Activated naive CD8-positive, alpha-beta T cell (primary cell): ENCODE data around the gene TMTC1.

Experiments used
- H3K27ac Mint-ChIP-seq: one replicate; pipeline ENCODE4 v1.8.0; 2021; ENCODE audit warnings: mixed read lengths
- H3K27me3 Mint-ChIP-seq: one replicate; pipeline ENCODE4 v1.8.0; 2021; ENCODE audit warnings: mixed read lengths
- H3K36me3 Mint-ChIP-seq: one replicate; pipeline ENCODE4 v1.8.0; 2021; ENCODE audit warnings: mixed read lengths
- H3K4me1 Mint-ChIP-seq: one replicate; pipeline ENCODE4 v1.8.0; 2021; ENCODE audit warnings: low read depth, mixed read lengths
- H3K4me3 Mint-ChIP-seq: one replicate; pipeline ENCODE4 v1.8.0; 2021; ENCODE audit warnings: mild to moderate bottlenecking, mixed read lengths
- H3K9me3 Mint-ChIP-seq: one replicate; pipeline ENCODE4 v1.8.0; 2021; ENCODE audit warnings: low read depth, mixed read lengths

TMTC1 gene

DNA sequence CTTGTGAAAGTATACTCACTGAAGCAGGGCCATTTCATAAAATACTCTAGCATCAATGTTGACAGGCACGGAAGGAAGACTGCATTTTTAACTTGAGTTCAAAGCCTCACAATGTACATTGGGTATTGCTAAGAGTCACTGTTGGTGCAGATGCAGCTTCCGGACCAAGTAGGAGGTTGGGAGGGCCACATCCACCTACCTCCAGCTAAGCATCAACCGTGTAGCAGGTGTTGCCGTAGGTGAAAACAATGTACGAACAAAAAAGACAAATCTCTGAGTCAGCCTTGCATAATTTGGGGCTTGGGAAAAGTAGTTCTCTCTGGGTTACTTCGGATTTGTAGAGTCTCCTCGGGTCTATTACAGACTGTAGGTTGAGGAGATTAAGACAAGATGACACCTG, 48.1 kb downstream of the TMTC1 start:
- no peaks in the 10 kb centered on the region for H3K36me3 Mint-ChIP-seq
- no peaks in the 10 kb centered on the region for H3K27me3 Mint-ChIP-seq
- H3K9me3 Mint-ChIP-seq: no peaks in the 10 kb centered on the region
- H3K4me1 Mint-ChIP-seq: no peaks in the 10 kb centered on the region
- no peak overlapping the region for H3K4me3 Mint-ChIP-seq
- no peak overlapping the region for H3K27ac Mint-ChIP-seq

DNA sequence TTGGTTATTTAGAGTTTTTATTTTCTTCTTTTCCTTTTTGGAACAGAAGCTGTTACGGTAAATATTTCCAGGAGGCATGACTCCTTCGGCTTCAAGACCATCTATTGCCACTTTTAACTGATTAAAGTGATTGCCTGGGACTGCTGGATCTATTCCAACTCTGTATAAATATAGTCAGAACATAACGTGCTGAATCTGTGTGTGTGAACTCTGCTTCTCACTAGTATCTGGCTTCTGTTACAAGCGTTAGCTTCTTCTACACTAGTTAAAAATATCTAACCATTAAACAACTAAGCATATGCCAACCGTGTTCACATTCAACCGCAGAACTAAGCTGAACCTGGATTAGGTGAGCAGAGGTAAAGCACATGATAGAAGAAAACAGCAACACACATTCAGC, 49.0 kb downstream of the TMTC1 start:
- Mint-ChIP-seq H3K4me1 (no peaks in the 10 kb centered on the region), H3K4me3 (no peak overlapping the region), H3K27me3 (no peaks in the 10 kb centered on the region), H3K9me3 (no peaks in the 10 kb centered on the region), H3K36me3 (no peaks in the 10 kb centered on the region), H3K27ac (no peak overlapping the region)

DNA sequence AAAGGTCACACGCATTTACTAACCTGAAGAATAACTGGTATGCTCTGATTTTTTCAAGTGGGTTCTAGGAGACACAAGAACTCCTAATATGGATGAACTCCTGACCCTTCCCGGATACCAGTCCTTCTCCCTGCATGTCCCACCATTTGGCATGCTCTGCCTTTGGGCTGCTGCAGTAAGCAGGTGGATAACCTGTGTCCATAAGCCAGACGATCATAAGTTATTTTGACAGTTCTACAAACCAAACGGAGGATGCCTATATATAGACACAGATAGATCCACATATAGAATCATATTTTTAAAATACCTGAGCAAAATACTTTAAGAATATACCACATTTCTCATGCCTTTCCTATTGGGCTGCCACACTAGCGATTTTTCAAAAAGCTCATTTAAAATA, 49.4 kb downstream of the TMTC1 start:
- Mint-ChIP-seq H3K9me3 (no peaks in the 10 kb centered on the region), H3K4me3 (no peak overlapping the region), H3K36me3 (no peaks in the 10 kb centered on the region), H3K4me1 (no peaks in the 10 kb centered on the region), H3K27ac (no peak overlapping the region), H3K27me3 (no peaks in the 10 kb centered on the region)

DNA sequence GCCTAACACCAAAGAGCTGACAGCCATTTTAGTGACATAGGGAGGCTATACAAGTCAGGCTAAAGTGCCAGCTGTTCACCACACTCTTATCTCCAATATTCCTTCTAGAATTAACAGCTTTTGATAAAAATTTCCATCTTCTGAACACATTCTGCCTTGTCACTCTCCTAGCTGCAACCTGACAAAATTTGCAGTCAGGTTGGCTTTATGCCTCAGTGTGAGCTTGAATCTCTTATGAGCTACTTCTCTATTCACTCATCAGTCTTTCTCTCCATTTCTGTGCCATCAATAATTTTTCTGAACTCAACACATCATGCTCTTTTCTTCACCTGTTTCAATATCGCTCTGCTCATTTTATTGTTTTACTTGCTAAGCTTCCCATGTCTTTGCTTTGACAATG, 50.2 kb downstream of the TMTC1 start:
- Mint-ChIP-seq H3K27ac (no peak overlapping the region), H3K4me3 (no peak overlapping the region), H3K27me3 (no peaks in the 10 kb centered on the region), H3K9me3 (no peaks in the 10 kb centered on the region), H3K4me1 (no peaks in the 10 kb centered on the region), H3K36me3 (no peaks in the 10 kb centered on the region)

DNA sequence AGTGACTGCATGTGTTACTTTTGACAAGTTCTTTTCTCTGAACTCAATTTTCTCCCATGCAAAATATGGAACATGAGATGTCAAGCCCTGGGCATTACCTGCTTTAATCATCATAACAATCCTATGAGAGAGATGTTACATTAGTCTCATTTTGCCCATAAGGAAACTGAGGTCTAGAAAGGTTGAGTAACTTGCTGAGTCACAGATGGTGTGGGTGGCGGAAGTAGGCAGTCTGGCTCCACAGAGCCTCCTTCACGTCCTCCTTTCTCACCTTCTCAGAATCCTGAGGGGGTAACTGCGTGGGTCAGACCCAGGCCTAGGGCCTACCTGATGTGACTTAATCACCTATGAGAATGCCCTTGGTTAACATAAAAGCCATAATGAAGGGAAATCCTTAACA, 50.7 kb downstream of the TMTC1 start:
- Mint-ChIP-seq H3K9me3 (no peaks in the 10 kb centered on the region), H3K36me3 (no peaks in the 10 kb centered on the region), H3K4me1 (no peaks in the 10 kb centered on the region), H3K27me3 (no peaks in the 10 kb centered on the region), H3K4me3 (no peak overlapping the region), H3K27ac (no peak overlapping the region)

DNA sequence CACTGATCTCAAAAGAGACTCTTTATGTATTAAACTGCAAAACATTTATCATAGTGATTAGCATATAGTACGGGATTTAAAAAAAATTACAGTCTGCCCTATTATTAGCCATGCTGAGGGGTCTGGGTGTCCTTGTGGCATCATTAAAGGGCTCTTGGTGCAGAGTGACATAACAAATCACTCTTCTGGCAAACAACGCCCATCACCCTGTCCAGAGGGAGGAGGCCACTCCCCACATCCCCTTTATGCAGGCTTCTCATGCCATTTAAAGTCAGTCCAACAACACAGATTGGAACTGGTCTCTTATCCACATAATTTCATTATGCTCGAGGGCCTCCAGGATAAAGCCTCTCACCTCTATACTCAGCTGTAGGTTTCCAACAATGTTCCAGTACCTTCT, 51.1 kb downstream of the TMTC1 start:
- Mint-ChIP-seq H3K4me1 (no peaks in the 10 kb centered on the region), H3K9me3 (no peaks in the 10 kb centered on the region), H3K27ac (no peak overlapping the region), H3K36me3 (no peaks in the 10 kb centered on the region), H3K27me3 (no peaks in the 10 kb centered on the region), H3K4me3 (no peak overlapping the region)

DNA sequence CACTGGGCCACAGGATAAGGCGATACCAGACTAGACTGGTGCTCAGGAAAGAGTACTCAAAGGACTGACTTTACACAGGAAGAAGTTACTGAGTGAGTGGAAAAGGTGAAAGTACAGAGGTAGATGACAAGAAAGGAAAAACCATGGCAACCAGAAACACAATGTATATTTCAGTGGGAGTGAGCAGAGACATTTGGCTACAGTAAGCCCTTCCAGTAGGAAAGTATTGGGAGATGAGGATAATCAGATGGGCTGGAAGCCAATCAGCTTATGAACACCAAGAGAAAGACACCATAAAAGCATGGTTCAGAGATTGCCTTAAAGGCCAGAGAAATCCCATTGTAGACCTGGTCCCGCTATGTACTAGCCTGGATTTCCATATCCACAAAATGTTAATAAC, 51.6 kb downstream of the TMTC1 start:
- Mint-ChIP-seq H3K9me3 (no peaks in the 10 kb centered on the region), H3K4me1 (no peaks in the 10 kb centered on the region), H3K27ac (no peak overlapping the region), H3K4me3 (no peak overlapping the region), H3K36me3 (no peaks in the 10 kb centered on the region), H3K27me3 (no peaks in the 10 kb centered on the region)

DNA sequence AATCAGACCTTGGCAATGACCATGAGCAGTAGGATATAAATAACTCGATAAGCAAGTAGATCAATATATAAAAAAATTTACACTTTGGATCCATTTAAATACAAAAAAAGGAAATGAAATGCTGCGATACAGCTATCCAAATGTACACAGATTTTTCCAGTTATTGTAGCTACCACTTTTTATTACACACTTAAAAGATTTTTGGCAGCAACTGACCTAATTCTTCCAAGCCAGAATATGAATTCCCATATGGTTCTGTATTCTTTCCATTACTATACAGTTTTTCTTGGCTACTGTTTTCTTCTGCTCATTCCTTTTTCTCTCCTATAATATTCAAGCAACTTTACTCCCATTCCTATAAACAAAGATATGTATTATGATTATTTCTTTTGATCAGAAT, 52.2 kb downstream of the TMTC1 start:
- Mint-ChIP-seq H3K4me3 (no peak overlapping the region), H3K9me3 (no peaks in the 10 kb centered on the region), H3K36me3 (no peaks in the 10 kb centered on the region), H3K27ac (no peak overlapping the region), H3K27me3 (no peaks in the 10 kb centered on the region), H3K4me1 (no peaks in the 10 kb centered on the region)

DNA sequence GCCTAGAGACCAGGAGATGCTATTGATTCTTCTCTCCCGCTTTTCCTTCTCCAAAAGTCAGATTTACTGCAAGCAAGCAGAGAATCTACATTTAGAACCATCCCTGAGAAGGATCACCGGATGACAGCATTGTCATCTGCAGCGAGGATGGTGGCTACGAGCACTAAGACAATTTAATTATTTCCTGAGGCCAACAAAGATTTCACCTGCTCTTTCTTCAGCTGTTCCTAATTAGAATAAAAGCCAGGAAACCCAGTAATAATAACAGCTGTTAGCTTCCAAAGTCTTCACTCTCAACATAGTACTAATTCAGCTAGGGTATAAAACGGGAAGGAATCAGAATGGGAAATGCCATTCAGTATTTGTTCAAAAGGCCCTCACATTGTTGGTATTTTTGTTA, 53.3 kb downstream of the TMTC1 start:
- Mint-ChIP-seq H3K4me3 (no peak overlapping the region), H3K36me3 (no peaks in the 10 kb centered on the region), H3K27ac (no peak overlapping the region), H3K27me3 (no peaks in the 10 kb centered on the region), H3K9me3 (no peaks in the 10 kb centered on the region), H3K4me1 (no peaks in the 10 kb centered on the region)

DNA sequence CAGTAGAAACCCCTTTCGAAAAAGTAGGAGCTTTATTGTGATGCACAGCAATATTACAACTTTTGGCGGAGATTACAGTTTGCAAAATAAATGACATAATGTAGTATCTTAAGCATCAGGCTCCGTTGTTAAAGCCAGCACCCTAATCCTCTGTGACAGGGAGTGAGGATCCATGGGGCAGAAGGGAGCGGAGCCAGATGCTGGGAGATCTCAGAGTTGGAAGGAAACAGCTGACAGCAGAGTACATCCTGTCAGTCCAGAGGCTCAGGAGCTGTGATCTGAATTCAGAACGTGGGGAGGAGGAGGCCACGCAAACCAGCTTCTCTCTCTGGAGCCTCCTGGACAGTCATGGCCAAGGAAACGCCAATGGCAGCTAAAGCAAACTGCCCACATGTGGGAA, 55.7 kb downstream of the TMTC1 start:
- Mint-ChIP-seq H3K27me3 (peaks cover 1% of the 10 kb centered on the region), H3K4me3 (no peak overlapping the region), H3K27ac (no peak overlapping the region), H3K36me3 (no peaks in the 10 kb centered on the region), H3K4me1 (no peaks in the 10 kb centered on the region), H3K9me3 (no peaks in the 10 kb centered on the region)

DNA sequence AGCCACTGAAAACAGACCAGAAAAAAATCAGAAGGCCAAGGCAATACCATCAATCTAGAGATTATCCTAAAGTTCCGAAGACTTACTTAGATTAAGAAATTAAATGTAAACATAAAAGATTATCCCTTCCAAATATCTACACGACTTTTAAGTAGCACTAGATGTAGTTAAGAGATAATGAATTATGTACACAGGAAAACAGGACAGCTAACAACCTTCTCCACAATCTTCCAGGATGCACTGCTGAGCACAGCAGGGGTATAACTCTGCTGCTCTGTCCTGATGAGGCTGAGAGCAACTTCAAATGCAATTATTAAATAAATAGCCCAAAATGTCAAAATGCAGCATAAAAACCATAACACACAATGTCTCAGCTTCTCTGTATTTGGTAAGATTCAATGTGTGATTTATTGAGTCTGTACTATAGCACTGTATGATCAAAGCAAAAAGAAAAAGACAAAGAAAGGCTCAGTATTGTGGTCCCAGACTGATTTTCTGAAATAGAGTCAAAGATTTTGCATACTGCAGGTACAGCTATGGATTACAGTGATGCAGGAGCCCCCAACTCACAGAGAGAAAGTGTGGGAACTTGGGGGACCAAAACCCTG, 56.9 kb downstream of the TMTC1 start:
- Mint-ChIP-seq H3K4me3 (no peak overlapping the region), H3K36me3 (no peaks in the 10 kb centered on the region), H3K4me1 (no peaks in the 10 kb centered on the region), H3K27ac (no peak overlapping the region), H3K9me3 (no peaks in the 10 kb centered on the region), H3K27me3 (peaks cover 1% of the 10 kb centered on the region)

DNA sequence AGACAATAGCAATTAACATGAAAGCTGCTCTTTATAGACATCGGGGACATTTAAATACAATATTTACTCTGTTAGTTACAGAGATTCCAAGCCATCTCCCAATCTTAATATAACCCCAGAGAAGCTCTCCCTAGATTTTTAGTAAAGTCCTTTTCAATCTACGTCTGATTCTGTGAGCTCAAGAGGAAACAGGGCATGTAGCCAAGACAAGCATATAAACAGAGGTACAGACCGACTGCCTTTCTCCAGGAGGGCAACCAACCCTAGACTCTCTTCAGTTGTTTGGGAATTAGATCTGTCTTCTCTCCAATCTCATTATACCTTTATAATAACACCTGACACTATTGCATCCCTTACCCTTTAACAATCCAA, 57.4 kb downstream of the TMTC1 start:
- Mint-ChIP-seq H3K9me3 (no peaks in the 10 kb centered on the region), H3K4me3 (no peak overlapping the region)

DNA sequence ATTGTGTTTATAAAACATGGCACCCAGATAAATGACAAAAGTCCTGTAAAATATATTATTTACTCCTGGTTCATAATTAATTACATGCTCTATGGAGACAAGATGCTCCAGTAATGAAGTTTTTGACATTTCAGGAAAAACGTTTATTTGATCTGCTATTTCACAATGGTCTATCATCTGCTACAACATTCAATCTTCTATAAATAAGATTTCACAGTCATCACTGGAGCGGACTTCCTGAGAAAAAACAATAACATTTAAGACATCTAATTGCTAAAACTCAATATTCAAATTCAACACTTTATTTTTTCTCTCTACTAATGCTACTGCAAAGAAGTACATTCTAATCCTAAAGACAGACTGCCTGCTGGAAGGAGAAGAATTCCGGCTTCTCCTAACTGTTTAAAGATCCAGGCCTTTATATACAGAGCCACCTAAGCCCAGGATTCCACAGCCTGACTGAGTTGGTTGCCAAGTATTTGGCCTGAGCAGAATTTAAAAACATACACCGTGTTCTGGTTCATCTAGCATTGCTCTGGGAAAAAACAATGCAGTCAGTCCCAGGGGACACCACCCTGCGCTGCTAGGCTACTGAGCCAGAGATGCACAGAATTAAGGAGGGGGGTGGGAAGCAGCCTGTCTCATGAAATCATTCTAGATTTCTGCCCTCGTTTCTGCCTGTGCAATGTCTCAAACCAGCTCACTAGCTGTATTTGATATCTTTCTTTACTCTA, 58.0 kb downstream of the TMTC1 start:
- no peak overlapping the region for H3K4me3 Mint-ChIP-seq
- peaks cover 1% of the 10 kb centered on the region for H3K27me3 Mint-ChIP-seq
- no peak overlapping the region for H3K27ac Mint-ChIP-seq
- H3K9me3 Mint-ChIP-seq: no peaks in the 10 kb centered on the region
- H3K36me3 Mint-ChIP-seq: no peaks in the 10 kb centered on the region
- H3K4me1 Mint-ChIP-seq: no peaks in the 10 kb centered on the region

More for the DNA sequence above, 57.4 kb downstream of the TMTC1 start:
- Mint-ChIP-seq H3K4me1 (no peaks in the 10 kb centered on the region), H3K27me3 (peaks cover 1% of the 10 kb centered on the region), H3K27ac (no peak overlapping the region), H3K36me3 (no peaks in the 10 kb centered on the region)

DNA sequence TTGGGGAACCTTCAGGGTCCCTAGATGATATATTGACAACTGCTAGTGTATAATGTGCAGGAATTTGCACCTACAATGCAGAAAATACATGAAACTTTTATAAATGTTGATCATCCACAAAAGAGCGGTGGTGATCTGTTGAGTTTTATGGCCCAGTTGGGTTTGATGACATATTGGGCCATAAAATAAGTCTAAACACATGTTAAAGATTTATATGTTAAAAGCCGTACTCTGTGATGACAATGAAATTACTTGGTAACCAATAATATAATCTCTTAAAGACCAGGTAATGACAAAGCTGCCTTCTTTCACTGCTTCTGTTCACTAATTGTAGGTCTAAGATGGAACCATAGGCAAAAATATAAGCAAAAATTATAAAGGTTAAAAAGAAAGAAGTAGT, 61.6 kb downstream of the TMTC1 start:
- Mint-ChIP-seq H3K4me1 (no peaks in the 10 kb centered on the region), H3K4me3 (no peak overlapping the region), H3K9me3 (no peaks in the 10 kb centered on the region), H3K36me3 (no peaks in the 10 kb centered on the region), H3K27ac (no peak overlapping the region), H3K27me3 (peaks cover 1% of the 10 kb centered on the region)

DNA sequence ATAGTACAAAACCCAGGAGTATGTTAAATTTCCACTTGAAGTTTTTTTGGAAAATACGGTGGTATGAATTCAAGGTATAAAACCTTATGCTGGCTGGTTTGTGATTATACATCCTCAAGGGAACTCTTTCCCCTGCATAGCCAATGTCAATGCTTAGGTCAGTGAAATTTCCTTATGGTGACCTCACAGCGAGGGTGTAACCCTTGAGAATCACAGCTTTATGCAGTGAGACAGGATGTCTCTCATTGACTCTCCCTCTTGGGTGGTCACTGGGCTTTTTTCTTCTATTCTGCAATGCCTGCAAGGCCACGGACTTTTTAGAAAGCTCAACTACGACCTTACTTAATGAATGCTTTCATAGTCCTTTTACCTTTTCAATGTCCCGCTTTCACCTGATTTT, 64.4 kb downstream of the TMTC1 start:
- no peaks in the 10 kb centered on the region for H3K9me3 Mint-ChIP-seq
- H3K36me3 Mint-ChIP-seq: no peaks in the 10 kb centered on the region
- H3K27ac Mint-ChIP-seq: no peak overlapping the region
- H3K27me3 Mint-ChIP-seq: no peaks in the 10 kb centered on the region
- no peak overlapping the region for H3K4me3 Mint-ChIP-seq
- H3K4me1 Mint-ChIP-seq: no peaks in the 10 kb centered on the region

DNA sequence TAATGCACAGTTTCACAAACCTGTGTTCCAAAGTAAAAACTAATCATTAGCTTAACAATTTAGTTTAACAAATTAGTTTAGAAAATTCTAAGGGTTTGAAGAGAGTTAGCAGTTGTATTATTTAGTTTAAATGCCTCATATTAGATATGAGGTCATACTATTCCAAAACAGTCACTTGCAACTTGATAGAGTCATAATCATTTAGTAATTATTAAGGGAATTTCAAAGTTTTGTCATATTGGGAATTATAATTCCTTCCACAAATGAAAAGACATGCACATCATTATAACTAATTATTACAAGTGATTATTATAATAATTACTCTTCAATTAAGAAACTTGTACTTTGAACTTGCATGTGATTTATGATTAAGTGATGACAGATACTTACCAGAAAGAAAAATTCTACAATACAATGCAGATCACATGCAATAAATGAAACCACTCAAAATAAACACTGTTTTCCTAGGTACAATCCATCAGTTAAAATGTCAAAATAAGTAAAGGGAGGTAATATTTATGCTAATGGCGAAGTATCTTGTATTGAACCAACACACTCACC, 66.1 kb downstream of the TMTC1 start:
- Mint-ChIP-seq H3K4me1 (no peaks in the 10 kb centered on the region), H3K27me3 (no peaks in the 10 kb centered on the region), H3K36me3 (no peaks in the 10 kb centered on the region), H3K9me3 (no peaks in the 10 kb centered on the region), H3K27ac (no peak overlapping the region), H3K4me3 (no peak overlapping the region)
